Adrenal gland (tissue), 5 donors: Measurements from ENCODE around the gene NPC1.

Experiments used
- CTCF ChIP-seq, 6 experiments: fragments of 450-650 bp in 4 of 6; fragments of 200-600 bp in 2 of 6; sonication (generic) in 1 of 6; IDR thresholded peaks; 1 replicate in 5 of 6; 2 replicates in 1 of 6; pipeline versions ENCODE4 v1.5.1 to v1.8.0; 2016 to 2021; ENCODE audit warnings: antibody characterized with exemption in 6 of 6, mild to moderate bottlenecking in 2 of 6, moderate library complexity in 1 of 6
- POLR2A ChIP-seq, 2 donors: fragments of 450-650 bp; IDR thresholded peaks; one replicate each; pipeline ENCODE4 v1.6.1; 2017; ENCODE audit warnings: antibody characterized with exemption in 2 of 2, mild to moderate bottlenecking in 2 of 2, moderate library complexity in 1 of 2
- donor health status: DM: no; HTN: no; CAD: no.

DNA sequence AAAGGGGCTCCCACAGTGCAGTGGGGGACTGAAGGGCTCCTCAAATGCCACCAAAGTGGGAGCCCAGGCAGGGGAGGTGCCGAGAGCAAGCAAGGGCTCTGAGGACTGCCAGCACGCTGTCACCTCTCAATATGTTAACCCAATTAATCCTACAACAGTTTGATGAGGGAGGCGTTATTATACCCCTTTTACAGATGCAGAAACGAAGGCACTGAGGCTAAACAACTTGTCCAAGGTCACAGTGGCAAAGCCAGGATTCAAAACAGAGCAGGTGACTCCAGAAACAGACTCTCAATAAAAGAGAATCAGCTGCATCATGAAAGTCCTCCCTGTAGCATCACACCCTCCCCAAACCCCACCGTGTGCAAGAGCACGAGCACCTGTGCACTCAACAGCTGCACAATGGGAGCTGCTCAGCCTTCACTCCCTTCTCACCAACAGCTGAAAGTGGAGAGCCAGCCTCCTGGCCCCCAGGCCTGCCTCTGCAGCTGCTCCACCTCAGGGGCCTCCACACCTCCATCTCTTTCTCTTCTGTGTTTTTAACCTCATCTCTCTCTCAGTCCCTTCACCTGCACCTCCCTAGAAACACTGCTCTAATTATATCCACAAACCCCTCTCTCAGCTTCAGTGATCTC lies 8.1 kb downstream of the NPC1 start:
- TF ChIP-seq POLR2A (IDR thresholded peaks at IDR 0.05) (no peak), CTCF (IDR thresholded peaks at IDR 0.05) (no peak)
